Aorta (tissue), 5 donors: ENCODE data around the gene INPP4A. TPM values are rescaled to one million over a fixed set of nuclear protein-coding genes. Genes with fewer than 3 reads are reported as not detected.

ENCODE experiments used
- ATAC-seq: fragments of 200-7000 bp; cut with Tn5 transposase; one replicate; pipeline ENCODE4 v1.9.1; 2022; ENCODE audit warnings: moderate library complexity; ENCODE audit not compliant: low FRiP score
- DNase-seq, 2 donors: peaks; one replicate each; pipeline ENCODE4 v3.0.0-alpha.2; 2020
- H3K27ac ChIP-seq, 2 donors: one replicate each; pipeline ENCODE4 v1.5.1; 2013; ENCODE audit warnings: low read length in 2 of 2, mild to moderate bottlenecking in 2 of 2, moderate library complexity in 2 of 2, control low read depth in 1 of 2, inconsistent platforms in 1 of 2, low read depth in 1 of 2
- H3K27me3 ChIP-seq, 2 donors: one replicate each; pipeline ENCODE4 v1.6.1; 2013; ENCODE audit warnings: control low read depth in 1 of 2, low read length in 1 of 2, mild to moderate bottlenecking in 1 of 2, moderate library complexity in 1 of 2; ENCODE audit not compliant: insufficient read depth in 2 of 2, control insufficient read depth in 1 of 2
- H3K36me3 ChIP-seq, 2 donors: one replicate each; pipeline ENCODE4 v1.6.1; 2013; ENCODE audit warnings: control low read depth in 1 of 2, low read length in 1 of 2, mild to moderate bottlenecking in 1 of 2; ENCODE audit not compliant: insufficient read depth in 2 of 2, control insufficient read depth in 1 of 2
- H3K4me1 ChIP-seq, 2 donors: one replicate each; pipeline ENCODE4 v1.6.1; 2013; ENCODE audit warnings: low read length in 2 of 2, control low read depth in 1 of 2, mild to moderate bottlenecking in 1 of 2, moderate library complexity in 1 of 2; ENCODE audit not compliant: insufficient read depth in 2 of 2, control insufficient read depth in 1 of 2
- H3K4me3 ChIP-seq, 2 donors: one replicate each; pipeline ENCODE4 v1.5.1; 2013; ENCODE audit warnings: low read length in 2 of 2, control low read depth in 1 of 2, mild to moderate bottlenecking in 1 of 2
- H3K9me3 ChIP-seq: one replicate; pipeline ENCODE4 v1.6.1; 2013; ENCODE audit warnings: mild to moderate bottlenecking, low read length; ENCODE audit not compliant: control insufficient read depth
- WGBS, 2 donors: extraction: QIAGEN DNeasy Blood & Tissue Kit; methylation state at CpG; one replicate each; pipeline ENCODE4 v1.1.7; 2013; 5-methylcytosine and 5-hydroxymethylcytosine counted together
- intact Hi-C, 2 donors: fragments of 100-400 bp; cut with DNase I; formaldehyde crosslinking; loops; one replicate each; pipeline versions ENCODE4 v1.14.2 to v1.15.0; 2022
- polyA plus RNA-seq, 2 donors: library from polyadenylated mRNA; stranded (reverse); fragments of 200-250 nt; gene quantifications; one replicate each; pipeline ENCODE4 v1.2.3, GENCODE V29; 2013
- total RNA-seq, 2 donors: library from RNA; stranded (reverse); fragmentation: NEBNext Ultra II Directional; extraction: Animal tissue kit (Norgen Biotek cat#: 25700); gene quantifications; one replicate each; pipeline ENCODE4 v1.2.1, GENCODE V29; 2021
- donor health status: healthy with polysubstance abuse.
- donor health status: Bipolar disorder and iron deficiency.
- donor health status: DM: no; HTN: no; CAD: no.
- donor health status: DM: no; HTN: no; CAD: no.
- donor health status: DM: yes; HTN: yes; CAD: no.

Gene INPP4A
- total and polyA plus RNA-seq, 4 donors: 2.9 to 43.4 (median 21.4) TPM

- H3K4me1 ChIP-seq: no peaks in the 10 kb centered on the region
- WGBS, 2 donors: 89 to 95% methylated on average over 2 of the region's 2 CpGs
- no peaks in the 10 kb centered on the region for H3K27me3 ChIP-seq
- H3K27ac ChIP-seq: no peak overlapping the region
- H3K9me3 ChIP-seq: no peaks in the 10 kb centered on the region
- DNase-seq: no peak
- ATAC-seq: no peak
- intact Hi-C loops: no loop called here
- H3K4me3 ChIP-seq: no peak overlapping the region
- no peaks in the 10 kb centered on the region for H3K36me3 ChIP-seq
These were observed 37.7 kb downstream of the INPP4A start for GRCh38 chr2:98482362-98482761.

GRCh38 chr2:98483257-98483861, 38.7 kb downstream of the INPP4A start:
- intact Hi-C loops: no loop called here
- 94 to 96% methylated on average over 6 of the region's 6 CpGs for WGBS, 2 donors
- ATAC-seq (no peak), DNase-seq (no peak)
- Histone ChIP-seq H3K4me1 (no peaks in the 10 kb centered on the region), H3K27ac (no peak overlapping the region), H3K27me3 (no peaks in the 10 kb centered on the region), H3K36me3 (no peaks in the 10 kb centered on the region), H3K4me3 (no peak overlapping the region), H3K9me3 (no peaks in the 10 kb centered on the region)

GRCh38 chr2:98484121-98484557, 39.5 kb downstream of the INPP4A start:
- Histone ChIP-seq H3K27ac (no peak overlapping the region), H3K27me3 (no peaks in the 10 kb centered on the region), H3K36me3 (no peaks in the 10 kb centered on the region), H3K4me1 (no peaks in the 10 kb centered on the region), H3K4me3 (no peak overlapping the region), H3K9me3 (no peaks in the 10 kb centered on the region)
- intact Hi-C loops: no loop called here
- DNase-seq (no peak), ATAC-seq (no peak)
- 90% methylated on average over 5 of the region's 5 CpGs for WGBS, 2 donors

- no peak overlapping the region for H3K4me3 ChIP-seq
- no peaks in the 10 kb centered on the region for H3K36me3 ChIP-seq
- DNase-seq (no peak), ATAC-seq (no peak)
- WGBS, 2 donors: 96 to 97% methylated on average over 13 of the region's 13 CpGs
- H3K27ac ChIP-seq: no peak overlapping the region
- intact Hi-C loops: no loop called here
- no peaks in the 10 kb centered on the region for H3K27me3 ChIP-seq
- H3K9me3 ChIP-seq: no peaks in the 10 kb centered on the region
- no peaks in the 10 kb centered on the region for H3K4me1 ChIP-seq
These were observed 40.2 kb downstream of the INPP4A start for GRCh38 chr2:98484652-98485452.

GRCh38 chr2:98485453-98485755, 40.7 kb downstream of the INPP4A start:
- Histone ChIP-seq H3K4me3 (no peak overlapping the region), H3K36me3 (no peaks in the 10 kb centered on the region), H3K4me1 (no peaks in the 10 kb centered on the region), H3K27me3 (no peaks in the 10 kb centered on the region), H3K27ac (no peak overlapping the region), H3K9me3 (no peaks in the 10 kb centered on the region)
- WGBS, 2 donors: 96 to 97% methylated on average over 4 of the region's 4 CpGs
- no peak for DNase-seq
- intact Hi-C loops: no loop called here
- no peak for ATAC-seq

- Histone ChIP-seq H3K36me3 (no peaks in the 10 kb centered on the region), H3K27ac (no peak overlapping the region), H3K4me3 (no peak overlapping the region), H3K4me1 (no peaks in the 10 kb centered on the region), H3K9me3 (no peaks in the 10 kb centered on the region), H3K27me3 (no peaks in the 10 kb centered on the region)
- ATAC-seq (no peak), DNase-seq (no peak)
- intact Hi-C loops: no loop called here
- WGBS, 2 donors: 77 to 84% methylated on average over 5 of the region's 5 CpGs
These were observed 41.8 kb downstream of the INPP4A start for GRCh38 chr2:98486374-98486981.

- Histone ChIP-seq H3K27ac (no peak overlapping the region), H3K36me3 (no peaks in the 10 kb centered on the region), H3K4me3 (no peak overlapping the region), H3K4me1 (no peaks in the 10 kb centered on the region), H3K9me3 (no peaks in the 10 kb centered on the region), H3K27me3 (no peaks in the 10 kb centered on the region)
- 94 to 97% methylated on average over 2 of the region's 2 CpGs for WGBS, 2 donors
- ATAC-seq: no peak
- DNase-seq: no peak
- intact Hi-C loops: no loop called here
These were observed 42.6 kb downstream of the INPP4A start for GRCh38 chr2:98487101-98487805.

- no peaks in the 10 kb centered on the region for H3K9me3 ChIP-seq
- ATAC-seq: no peak
- WGBS, 2 donors: 77 to 80% methylated on average over 3 of the region's 3 CpGs
These were observed 43.1 kb downstream of the INPP4A start for GRCh38 chr2:98487806-98488189.

More at GRCh38 chr2:98487806-98488189, 43.1 kb downstream of the INPP4A start:
- no peaks in the 10 kb centered on the region for H3K36me3 ChIP-seq
- no peak overlapping the region for H3K27ac ChIP-seq
- no peak overlapping the region for H3K4me3 ChIP-seq
- H3K4me1 ChIP-seq: no peaks in the 10 kb centered on the region
- H3K27me3 ChIP-seq: no peaks in the 10 kb centered on the region
- DNase-seq: no peak
- intact Hi-C loops: no loop called here
